Measurements from ENCODE around the gene BPIFA1.

The BPIFA1 gene

DNA sequence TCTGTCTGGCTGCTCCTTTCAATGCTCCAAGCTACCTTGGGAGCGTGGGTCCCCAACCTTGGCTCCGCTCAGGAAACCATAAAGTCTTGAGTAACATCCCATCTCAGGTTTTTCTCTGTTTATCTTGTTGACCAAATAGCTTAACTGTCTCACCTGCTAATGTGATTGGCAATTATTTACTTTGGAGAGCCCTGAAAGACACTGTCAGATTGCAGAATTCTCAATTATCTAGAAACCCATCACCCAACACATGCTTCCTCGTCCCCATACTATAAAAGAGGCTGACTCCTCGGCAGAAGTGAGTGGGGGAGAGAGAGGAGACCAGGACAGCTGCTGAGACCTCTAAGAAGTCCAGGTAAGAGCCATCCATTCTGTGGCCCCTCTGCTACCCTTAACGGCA, at the start of gene BPIFA1:
TSS of gene BPIFA1 (plus strand) at position 301 of the 400 bp plus-strand sequence. CDS start 1,716 bp downstream, outside the sequence.
- DNase-seq, result no peak

DNA sequence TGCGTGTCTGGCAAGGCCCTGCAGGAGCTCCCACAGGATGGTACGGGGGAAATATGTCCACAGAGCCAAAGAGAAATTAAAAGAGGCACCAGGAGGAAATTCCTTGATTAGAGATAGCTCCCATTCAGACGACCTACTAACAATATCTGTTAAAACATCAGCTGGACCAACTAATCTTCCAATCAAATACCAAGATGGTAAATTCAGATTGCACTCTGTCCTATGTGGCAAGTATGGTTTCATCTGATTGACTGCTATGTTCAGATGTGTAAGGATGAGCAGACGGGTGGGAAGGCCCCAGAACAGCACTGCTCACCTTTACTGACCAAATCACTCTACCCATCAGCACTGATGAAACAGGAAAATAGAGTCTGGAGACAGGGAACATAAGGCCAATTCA, 48.3 kb upstream of the BPIFA1 start:
- no peak for DNase-seq

DNA sequence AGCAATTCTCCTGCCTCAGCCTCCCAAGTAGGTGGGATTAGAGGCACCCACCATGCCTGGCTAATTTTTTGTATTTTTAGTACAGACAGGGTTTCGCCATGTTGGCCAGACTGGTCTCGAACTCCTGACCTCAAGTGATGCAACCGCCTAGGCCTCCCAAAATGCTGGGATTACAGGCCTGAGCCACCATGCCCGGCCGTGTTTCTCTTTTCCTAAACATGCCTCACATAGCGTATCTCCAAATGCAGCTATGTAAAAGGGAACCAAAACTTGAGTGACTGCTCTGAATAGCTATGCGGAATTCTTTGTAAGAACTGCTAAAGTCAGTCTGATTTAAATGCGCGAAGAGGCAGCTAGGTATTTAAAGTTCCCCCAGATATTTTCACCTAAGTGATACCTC, 47.4 kb upstream of the BPIFA1 start:
- no peak for DNase-seq

DNA sequence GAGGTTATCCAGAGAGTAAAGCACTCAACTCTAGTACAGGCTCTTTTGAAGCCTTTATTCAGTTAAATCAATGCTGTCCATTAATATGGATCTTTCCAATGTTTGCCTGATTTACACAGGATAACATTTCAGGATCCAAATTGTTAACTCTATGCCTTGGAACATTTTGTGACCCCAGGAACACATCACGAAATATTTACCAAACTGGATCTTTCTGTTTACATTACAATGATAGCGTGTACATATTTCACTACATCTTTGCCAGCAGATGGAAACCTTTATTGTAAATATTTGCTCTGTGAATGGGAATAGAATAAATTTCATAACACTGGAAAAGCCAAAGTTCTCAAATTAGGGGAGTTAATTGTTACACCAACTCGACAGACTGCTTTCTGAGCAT, 44.3 kb upstream of the BPIFA1 start:
- no peak for DNase-seq

DNA sequence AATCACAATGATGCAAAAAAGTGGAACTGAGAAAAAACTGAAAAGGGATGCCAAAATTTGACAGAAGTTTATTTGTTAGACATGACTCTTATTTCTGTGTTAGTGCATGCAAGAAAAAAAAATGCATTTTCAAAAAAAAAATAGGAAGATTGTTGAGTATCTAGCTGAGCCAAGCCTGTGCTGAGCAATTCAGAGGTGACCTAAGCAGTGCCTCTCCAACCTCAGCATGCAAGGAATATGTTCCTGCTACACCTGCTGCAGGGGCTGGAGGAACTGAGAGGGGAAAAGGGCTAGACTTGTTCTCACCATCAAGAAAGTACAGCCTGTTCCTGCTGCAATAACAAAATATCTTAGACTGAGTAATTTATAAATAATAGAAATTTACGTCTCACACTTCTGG, 43.8 kb upstream of the BPIFA1 start:
- DNase-seq, result no peak

DNA sequence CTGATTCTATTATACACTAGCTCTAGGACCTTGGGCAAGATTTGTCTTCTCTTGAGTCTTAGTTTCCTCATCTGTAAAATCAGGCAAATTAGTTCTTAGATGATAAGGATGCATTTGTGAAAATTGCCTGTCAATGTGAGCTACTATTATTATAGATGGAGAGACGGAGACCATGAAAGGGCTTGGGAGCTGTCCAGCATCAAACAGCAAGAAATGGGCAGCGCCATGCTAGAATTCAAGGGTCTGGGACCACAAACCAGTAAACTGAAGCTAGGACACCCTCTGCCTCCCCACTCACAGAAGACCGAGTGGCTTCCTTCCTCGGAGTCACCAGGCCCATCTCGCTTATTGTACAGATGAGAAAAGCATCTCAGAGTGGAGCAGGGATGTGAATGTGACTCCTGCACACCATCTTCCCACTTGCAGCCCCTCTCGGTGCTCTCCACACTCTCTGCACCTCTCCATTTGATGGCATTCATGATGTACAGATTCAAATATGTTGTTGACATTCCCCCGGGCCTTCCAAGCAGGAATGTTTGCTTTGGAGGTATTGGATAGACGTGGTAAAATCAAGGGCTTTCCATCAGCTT, 42.8 kb upstream of the BPIFA1 start:
- DNase-seq, result no peak

DNA sequence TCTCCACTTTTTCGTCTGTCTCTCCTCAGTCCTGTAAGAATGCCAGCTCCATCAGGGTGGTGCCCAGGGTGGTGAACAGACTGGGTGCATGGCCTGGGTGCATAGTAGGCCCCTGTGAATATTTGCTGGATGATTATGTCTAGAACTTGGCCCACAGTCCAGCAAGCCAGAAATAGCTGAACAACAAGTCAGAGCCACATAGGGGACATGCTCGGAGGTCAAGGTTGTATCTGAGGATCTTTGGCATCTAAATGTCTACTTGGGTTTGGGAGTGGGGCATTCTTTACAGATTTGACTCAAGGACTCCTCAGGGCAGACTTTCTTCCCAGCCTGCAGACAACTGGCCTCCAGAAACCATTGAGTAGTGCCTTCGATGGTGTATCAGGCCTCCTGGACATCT, 36.8 kb upstream of the BPIFA1 start:
- DNase-seq, result no peak

DNA sequence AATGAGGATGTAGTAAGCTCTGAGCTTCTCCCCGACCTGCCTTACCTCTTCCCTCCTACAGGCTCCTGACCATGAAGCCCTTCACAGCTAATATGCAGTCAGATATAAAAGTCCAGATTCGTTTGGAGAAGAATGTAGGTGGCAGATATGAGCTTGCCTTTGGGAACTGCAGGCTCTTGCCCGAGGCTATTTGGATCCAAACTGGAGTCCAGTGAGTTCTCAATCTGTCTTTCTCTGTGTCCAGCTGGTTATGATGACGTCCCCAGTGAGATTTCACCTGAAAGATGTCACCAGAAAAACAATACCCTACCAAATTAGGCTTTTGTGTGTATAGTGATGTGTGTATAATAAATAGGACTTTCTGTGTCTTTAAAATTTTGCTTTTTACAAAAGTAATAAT, 33.3 kb upstream of the BPIFA1 start:
- DNase-seq, result no peak

DNA sequence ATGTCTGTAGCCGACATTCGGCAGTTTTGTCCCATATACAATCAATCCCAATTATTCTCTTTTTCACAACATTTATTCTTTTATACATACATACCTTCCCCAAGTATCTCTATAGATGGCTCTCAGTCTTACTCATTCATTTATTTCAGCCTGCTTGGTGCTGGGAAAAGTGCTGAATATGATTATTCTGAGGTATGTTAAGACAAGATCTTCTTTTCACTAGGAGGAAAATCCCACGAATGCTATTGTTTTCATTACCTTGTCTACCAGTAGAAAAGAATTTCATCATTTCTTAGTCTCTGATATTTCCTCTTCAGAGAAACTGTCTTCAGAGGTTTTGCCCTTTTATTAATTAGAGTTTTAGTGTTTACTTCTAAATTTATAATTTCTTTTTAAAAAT, 32.4 kb upstream of the BPIFA1 start:
- no peak for DNase-seq

DNA sequence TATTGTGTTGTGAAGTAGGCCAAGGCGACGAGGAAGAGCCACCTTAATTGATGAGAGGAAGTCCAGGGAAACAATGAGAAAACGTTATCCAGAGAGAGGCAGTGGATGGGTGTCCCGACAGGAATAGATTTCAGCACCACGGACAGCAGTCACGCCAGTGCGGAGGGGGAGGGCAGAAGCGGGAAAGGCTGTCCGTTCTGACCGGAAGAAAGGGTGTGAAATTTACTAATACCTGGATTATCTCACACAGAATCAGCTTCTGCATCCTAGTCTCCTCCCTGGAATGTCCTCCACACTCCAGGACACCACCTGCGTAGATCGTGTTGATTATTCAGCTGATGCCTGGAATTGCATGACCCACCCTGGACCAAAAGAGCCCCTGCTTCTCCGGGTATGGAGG, 26.0 kb upstream of the BPIFA1 start:
- DNase-seq, result no peak

DNA sequence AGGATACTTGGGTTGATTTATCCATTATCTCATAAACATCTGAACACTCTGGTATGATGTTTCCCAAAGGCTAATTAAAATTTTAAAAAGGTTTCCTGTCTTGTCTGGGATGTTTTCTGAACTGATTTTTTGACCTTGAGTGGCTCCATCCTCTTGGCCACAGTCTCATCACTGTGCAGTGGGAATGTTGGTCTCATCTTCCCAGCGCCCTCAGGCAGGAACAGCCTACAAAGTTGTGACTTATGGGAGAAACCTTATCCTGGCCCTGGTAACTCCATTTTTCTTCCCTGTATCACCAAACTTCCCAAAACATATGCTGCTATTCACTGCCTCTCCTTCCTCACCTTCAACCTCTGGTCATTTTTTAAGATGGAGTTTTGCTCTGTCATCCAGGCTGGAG, 25.4 kb upstream of the BPIFA1 start:
- DNase-seq, result no peak

DNA sequence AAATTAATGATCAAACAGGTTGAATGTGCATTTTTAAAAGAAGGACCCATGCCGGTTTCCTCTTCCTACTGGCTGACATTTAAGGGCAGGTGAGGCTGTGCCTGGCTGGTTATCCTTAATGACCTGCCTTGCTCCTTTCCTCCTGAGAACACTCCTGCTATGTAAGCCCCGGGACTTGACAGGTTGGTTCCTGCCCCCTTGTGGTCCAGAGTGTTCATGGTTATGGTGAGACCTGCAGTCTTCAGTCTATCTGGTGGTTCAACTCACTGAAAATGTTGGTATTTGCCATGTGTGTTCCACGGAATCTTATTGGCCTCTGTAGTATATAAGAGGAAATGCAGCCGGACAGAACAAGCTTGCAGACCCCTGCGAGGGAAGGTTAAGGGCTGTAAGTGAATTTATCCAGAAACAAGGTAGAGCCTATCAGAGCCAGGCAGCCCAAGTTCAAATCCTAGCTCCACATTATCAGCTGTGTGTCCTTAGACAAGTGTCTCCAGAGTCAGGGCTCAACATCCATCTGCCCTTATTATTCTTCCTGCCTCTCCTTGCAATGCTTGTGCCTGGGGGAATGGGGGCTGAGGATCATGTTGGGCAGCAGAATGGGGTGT, 23.9 kb upstream of the BPIFA1 start:
- peak; percentile 0 for DNase-seq

DNA sequence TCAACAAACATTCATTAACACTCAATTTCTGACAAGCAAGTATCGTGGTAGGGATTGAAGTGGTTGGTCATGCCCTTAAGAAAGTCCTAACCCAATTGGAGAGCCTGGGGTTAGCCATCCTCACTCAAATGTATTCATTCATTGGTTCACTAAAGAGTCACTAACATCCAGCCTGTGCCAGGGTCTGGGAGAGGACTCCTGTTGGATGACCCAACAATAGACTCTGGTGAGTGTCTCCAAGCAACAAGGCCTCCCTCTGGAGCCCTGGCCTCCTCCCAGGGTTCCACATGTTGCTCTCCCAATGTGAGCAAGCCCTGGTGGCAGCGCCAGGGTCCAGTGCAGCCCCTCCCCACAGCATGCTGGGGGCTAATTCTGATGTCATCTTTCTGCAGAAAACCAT, 18.7 kb upstream of the BPIFA1 start, which contains the start of gene BPIFA3:
TSS of gene BPIFA3 (plus strand) at position 301 of the 400 bp plus-strand sequence. CDS start 185 bp downstream, outside the sequence.
- DNase-seq, result no peak

DNA sequence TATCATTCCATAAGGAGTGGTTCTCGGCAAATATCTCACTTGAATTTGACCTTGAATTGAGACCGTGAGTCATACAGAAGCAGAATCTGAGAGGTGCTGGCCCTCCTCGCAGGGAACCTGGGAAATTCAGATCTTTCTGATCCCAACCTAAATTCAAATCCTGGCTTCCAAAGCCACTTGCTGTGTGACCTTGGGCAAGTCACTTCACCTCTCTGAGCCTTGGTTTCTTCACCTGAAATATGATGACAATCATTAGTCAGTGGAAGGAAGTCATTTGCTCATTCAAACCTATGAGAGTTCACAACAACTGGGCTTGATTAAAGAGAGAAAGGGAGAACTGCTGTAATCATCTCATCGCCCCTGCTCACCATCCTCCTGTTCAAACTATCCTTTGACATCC, 11.4 kb upstream of the BPIFA1 start:
- DNase-seq, result no peak

DNA sequence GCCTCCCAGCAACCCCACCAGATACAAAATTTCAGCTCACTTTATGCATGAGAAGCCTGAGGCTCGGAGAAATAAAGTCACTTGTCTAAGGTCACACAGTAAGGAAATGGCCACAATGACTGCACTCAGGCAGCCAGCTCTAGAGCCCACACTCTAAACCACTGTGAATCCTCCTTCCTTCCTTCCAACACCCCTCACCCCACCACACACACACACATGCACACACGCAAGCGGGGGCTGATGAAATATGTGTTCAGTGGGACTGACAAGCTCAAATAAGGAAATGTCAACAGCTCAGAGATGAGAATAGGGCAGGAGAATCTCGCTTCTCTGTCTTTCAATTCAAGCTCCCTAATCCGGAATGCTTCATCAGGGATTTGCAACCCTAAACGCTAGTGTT, 6.0 kb upstream of the BPIFA1 start:
- DNase-seq, result no peak

DNA sequence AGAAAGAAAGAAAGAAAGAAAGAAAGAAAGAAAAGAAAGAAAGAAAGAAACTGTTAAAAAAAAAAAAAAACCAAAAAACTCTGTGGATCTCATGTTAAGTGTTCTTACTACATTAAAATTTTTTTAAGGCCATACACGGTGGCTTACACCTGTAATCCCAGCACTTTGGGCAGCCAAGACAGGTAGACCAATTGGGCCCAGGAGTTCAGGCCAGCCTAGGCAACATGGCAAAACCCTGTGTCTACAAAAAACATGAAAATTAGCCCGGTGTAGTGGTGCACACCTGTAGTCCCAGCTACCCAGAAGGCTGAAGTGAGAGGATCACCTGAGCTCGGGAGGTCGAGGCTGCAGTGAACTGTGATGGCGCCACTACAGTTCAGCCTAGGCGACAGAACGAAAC, 4.6 kb upstream of the BPIFA1 start:
- DNase-seq, result no peak

DNA sequence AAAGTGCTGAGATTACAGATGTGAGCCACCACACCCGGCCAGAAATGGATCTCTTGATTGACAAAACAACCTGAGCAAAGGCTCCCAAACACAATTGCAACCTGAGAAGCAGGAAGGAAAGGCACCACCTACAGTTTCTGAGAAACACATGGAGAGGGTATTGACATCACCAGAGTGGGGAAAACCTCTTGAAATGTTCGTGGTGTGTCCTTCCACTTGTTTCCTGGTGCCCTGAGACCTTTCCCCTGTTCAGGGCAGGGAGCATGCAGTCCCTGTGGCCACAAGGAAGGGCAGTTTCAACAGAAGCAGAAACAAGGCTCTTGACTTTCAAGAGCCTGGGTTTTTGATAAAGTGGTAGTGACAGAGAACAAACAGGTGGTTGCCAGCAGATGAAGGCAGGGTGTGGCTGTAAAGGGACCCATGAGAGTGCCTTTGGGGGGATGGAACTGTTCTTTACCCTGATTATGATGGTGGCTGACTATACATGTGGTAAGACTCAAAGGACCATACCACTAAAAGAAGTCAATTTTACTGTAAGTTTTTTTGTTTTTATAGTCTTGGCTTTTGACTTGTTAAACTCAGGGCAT, 3.2 kb upstream of the BPIFA1 start:
- DNase-seq, result peak; percentile 11

DNA sequence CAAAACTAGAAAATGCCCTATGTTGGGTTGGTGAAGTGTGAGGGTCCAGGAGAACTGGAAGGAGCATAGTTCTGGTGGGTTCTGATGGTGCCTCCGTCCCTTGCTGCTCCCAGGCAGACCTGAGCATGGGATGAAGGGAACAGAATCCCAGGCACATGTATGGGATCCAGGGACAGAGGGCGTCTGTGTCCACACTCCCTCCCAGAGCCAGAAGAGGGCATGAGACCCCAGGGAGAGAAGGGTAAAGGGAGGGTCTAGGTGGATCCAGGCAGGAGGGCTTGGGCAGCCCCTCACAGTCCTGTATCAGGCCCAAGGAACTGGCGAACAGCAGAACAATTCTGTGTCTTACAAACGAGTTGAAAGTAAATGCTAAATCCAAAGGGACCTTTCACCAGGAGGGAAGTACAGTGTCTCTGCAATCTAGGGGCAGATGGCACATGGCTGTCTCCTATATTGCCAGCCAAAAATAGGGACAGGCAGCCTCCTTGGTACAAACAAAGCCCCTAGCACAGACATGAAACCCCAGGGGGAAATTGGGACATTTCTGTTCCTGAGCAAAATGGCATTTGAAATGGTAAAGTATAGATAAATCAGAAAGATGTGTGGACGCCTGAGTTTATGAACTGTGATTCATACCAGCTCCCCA, 2.5 kb upstream of the BPIFA1 start:
- DNase-seq, result no peak

DNA sequence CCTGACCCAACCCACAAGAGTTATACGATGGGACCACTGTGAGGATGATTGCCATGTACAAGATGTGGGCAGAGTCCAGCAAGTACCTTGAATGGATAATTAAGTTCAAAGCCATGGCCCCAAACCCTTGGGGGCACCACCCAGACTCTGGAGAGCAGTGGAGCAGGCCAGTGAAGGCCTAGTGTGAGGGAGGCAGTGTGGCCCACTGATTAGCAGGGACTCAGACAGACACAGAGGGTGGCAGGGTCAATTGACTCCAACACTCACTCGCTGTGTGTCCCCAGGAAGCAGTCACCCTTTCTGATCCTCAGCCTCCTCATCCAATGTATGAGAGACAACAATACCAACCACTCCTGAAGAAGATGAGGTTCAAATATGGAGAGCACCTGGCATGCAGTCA, 1.7 kb upstream of the BPIFA1 start:
- DNase-seq, result no peak

DNA sequence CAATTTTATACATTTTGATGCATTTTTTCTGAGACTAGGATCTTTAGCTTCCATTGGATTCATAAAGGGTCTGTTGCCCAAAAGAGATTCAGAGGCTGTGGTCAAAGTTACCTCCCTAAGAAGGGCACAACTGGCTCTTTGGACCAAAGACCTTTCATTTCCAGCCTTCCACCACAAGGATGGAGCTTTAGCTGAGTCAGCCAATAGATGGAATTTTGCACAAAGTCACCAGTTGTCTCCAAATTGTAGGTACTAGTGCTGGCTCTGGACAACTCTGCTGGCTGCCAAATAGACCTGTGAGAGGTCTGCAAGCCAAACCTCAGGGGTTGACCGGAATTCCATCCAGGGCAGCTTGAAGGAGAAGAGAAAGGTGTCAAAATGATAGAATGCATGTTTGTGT, 555 bp downstream of the BPIFA1 start:
- DNase-seq, result no peak

DNA sequence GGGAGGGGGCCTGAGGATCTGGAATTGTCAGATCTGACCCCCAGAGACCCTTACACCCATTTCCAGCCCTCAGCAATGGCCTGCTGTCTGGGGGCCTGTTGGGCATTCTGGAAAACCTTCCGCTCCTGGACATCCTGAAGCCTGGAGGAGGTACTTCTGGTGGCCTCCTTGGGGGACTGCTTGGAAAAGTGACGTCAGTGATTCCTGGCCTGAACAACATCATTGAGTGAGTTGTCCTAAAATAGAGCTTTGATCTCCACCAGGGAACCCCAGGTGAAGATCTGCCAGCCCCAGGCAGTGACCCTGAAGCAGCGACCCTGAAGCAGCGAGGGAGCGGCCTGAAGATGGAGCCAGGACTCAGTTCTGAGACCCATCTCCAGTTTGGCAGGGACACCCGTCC, 2.2 kb downstream of the BPIFA1 start:
- DNase-seq, result no peak

DNA sequence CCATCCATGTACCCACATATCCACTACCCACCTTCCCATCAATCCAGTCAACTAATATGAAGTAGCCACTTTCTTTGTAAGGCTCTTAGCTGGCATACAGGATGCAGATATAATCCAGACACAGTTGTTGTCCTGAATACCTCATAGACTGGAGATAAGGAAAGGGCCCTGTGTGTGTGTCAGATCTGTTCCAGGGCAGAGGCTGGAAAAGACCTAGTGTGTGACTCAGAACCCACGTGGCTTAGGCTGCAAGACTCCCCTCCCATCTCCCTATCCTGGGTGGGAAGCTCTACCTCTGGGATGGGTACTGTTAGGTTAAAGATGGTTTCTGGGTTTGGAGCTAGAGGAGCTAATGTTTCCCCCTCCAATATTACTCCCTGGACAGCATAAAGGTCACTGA, 3.6 kb downstream of the BPIFA1 start:
- no peak for DNase-seq

DNA sequence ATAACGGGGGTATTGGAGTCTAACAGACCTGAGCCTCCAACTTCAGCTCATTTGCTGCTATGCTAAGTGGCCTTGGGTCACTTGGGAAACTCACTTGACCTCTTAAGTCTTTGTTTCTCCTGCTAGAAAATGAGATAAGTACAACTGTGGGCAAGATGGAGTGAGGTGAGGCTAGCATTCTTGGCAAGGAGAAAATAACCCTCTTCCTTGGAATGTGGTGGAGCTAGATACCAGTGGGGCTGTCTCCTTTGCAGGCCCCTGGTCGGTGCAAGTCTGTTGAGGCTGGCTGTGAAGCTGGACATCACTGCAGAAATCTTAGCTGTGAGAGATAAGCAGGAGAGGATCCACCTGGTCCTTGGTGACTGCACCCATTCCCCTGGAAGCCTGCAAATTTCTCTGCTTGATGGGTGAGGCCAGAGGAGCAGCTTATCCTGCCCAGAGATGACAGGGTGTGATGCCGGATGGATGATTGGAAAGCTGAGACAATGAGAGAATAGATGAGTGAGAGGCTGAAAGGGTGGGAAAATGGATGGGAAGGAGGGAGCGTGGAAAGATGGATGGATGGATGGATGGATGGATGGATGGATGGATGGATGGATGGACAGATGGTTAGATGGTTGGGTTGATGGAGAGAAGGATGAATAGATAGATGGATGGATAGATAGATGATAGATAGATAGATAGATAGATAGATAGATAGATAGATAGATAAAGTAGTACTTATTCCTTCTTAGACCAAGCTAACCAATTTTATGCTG, 4.4 kb downstream of the BPIFA1 start:
- no peak for DNase-seq

DNA sequence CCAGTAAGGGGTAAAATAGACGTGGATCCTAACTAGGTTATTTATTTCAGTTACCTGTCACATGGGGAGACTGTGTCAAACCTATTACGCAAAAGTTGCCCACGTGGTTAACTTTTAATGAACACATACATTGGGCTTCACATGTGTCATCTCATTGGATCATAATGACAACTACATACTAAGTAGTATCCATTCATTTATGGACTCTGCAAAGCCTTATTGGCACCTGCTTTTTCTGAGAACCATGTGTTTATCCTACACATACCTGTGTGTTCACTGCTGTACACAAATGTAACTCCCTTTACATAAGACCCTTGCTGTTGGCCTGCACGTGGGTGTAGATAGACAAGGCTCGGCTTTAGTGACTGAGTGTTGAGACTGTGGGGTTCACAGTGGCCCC, 5.1 kb downstream of the BPIFA1 start:
- DNase-seq, result no peak

Data from NCI-H1436 treated with DMSO at 0.1 percent for 48 hours (cell line).